ENCODE results near the gene CELA3B.
A peak's percentile ranks its signal among the peaks of the same experiment; 100 is the strongest.
"Not testable (repeated sequence)": the region's sequence is repeated elsewhere in the genome, so short reads cannot be mapped to it uniquely, and the experiment has no call there.

The CELA3B gene

DNA sequence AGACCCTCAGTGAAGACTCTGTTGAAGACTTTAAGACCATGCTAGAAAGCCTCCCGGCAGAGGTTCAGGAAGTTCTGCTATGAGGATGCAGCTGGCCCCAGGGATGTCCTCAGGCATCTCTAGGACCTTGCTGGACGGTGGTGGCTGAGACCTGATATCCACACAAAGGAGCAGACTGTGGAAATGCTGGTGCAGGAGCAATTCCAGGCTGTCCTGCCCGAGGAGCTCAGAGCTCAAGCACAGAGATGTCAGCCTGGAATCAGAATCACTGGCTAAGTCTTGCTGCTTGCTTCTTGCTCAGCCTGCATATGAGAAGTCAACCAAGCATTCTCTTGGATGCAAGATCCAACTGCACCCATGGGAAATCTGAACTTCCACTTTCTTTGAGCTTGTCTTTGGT is 53.7 kb downstream of the CELA3B start:
- Histone ChIP-seq H3K23ac (ENCODE audit: low read depth, low read length, poor library complexity) (no peak overlapping the region), H2BK12ac (ENCODE audit: low read length) (no peak overlapping the region), H3K18ac (ENCODE audit: low read length) (no peak overlapping the region)

DNA sequence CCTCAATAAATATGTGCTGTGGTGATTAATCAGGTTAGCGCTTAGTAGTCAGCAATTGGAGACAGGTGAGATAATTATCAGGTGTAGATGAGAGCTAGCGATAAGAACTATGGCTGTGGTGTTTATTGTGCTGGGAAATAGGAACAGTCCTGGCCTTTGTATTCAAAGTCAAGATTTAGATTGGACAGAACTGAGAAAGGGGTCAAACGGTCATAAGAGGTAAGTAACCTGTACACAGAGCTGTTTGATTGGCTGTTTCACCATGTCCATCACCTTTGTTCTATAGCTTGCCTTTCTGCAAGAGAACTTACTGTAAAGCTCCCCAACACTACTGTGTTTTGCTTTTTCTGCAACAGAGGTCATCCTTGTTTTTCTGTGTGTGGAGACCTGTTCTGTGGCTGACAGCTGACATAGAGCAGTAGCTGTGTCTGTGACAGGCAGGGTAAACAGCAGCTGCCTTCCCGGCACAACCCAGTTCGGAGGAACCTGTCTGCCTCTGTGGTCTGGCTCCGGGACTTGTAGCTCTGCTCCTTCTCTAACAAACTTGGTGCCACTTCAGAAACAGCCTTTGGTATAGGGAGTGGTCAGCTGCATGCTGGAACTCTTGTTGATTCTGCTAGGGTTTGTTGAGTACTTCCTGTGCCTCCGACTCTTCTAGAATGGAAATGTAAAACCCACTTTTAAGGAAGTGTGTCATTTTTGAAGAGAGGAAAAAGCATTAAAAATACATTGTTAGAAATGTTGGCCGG is 54.6 kb downstream of the CELA3B start:
- H3K9ac ChIP-seq (ENCODE audit: low read depth, low read length, poor library complexity): no peak overlapping the region
- no peak overlapping the region for H2AK5ac ChIP-seq (ENCODE audit: low read depth, low read length)
- no peak overlapping the region for H3K4ac ChIP-seq (ENCODE audit: low read length)
- peaks cover 0 to 2% of the 10 kb centered on the region in 2 donors for H3K9me3 ChIP-seq (replicated peaks in 1 of 2; ENCODE audit: control insufficient read depth in 2 of 2, insufficient read depth in 1 of 2, low read depth in 1 of 2, low read length in 2 of 2)
- no peak overlapping the region for H4K91ac ChIP-seq (ENCODE audit: low read depth, low read length, poor library complexity)
- no peak overlapping the region for H3K4me3 ChIP-seq (ENCODE audit: low read length in 2 of 2)
- H2AFZ ChIP-seq (ENCODE audit: low read length): no peak overlapping the region
- no peak overlapping the region for H3K18ac ChIP-seq (ENCODE audit: low read length)
- peaks cover under 1 to 1% of the 10 kb centered on the region in 2 donors for H3K4me1 ChIP-seq (ENCODE audit: control insufficient read depth in 2 of 2, insufficient read depth in 1 of 2, low read depth in 1 of 2, low read length in 2 of 2)
- no peak for DNase-seq (ENCODE audit: low spot score)
- no peak overlapping the region for H3K27ac ChIP-seq (replicated peaks; ENCODE audit: low read length)
- WGBS, 2 donors (ENCODE audit: extremely low coverage in 2 of 2, insufficient read length in 2 of 2, insufficient replicate concordance in 1 of 2): no CpG with 5 or more reads among the region's 8 CpGs
- no peak overlapping the region for H2BK15ac ChIP-seq (ENCODE audit: low read length)
- no peak overlapping the region for H4K8ac ChIP-seq (ENCODE audit: low read depth, low read length)
- H3K4me2 ChIP-seq (ENCODE audit: insufficient read depth, low read length, poor library complexity, severe bottlenecking): no peak overlapping the region
- H3K27me3 ChIP-seq (ENCODE audit: control insufficient read depth in 3 of 3, insufficient read depth in 3 of 3, low read depth in 1 of 3, low read length in 3 of 3): no peaks in the 10 kb centered on the region
- H2BK5ac ChIP-seq (ENCODE audit: low read length): no peak overlapping the region
- no peaks in the 10 kb centered on the region for H3K79me1 ChIP-seq (ENCODE audit: low read depth, low read length)
- peaks cover 2 to 26% of the 10 kb centered on the region in 2 donors for H3K36me3 ChIP-seq (replicated peaks in 1 of 2; ENCODE audit: control insufficient read depth in 2 of 2, insufficient read depth in 2 of 2, low read length in 2 of 2)
- H3K14ac ChIP-seq (ENCODE audit: low read length): no peak overlapping the region
- H3K23ac ChIP-seq (ENCODE audit: low read depth, low read length, poor library complexity): no peak overlapping the region
- H2BK12ac ChIP-seq (ENCODE audit: low read length): no peak overlapping the region
- H2BK120ac ChIP-seq (ENCODE audit: low read depth, low read length): no peak overlapping the region

More for the DNA sequence above, 53.7 kb downstream of the CELA3B start:
- peaks cover 2% of the 10 kb centered on the region for H3K79me1 ChIP-seq (ENCODE audit: low read depth, low read length)
- H3K4ac ChIP-seq (ENCODE audit: low read length): no peak overlapping the region
- no peak overlapping the region for H2AK5ac ChIP-seq (ENCODE audit: low read depth, low read length)
- H2BK120ac ChIP-seq (ENCODE audit: low read depth, low read length): no peak overlapping the region
- no peak overlapping the region for H3K9ac ChIP-seq (ENCODE audit: low read depth, low read length, poor library complexity)
- no peaks in the 10 kb centered on the region for H3K27me3 ChIP-seq (ENCODE audit: control insufficient read depth in 3 of 3, insufficient read depth in 3 of 3, low read depth in 1 of 3, low read length in 3 of 3)
- no peak overlapping the region for H2AFZ ChIP-seq (ENCODE audit: low read length)
- WGBS, 2 donors (ENCODE audit: extremely low coverage in 2 of 2, insufficient read length in 2 of 2, insufficient replicate concordance in 1 of 2): no CpG with 5 or more reads among the region's 3 CpGs
- H4K91ac ChIP-seq (ENCODE audit: low read depth, low read length, poor library complexity): no peak overlapping the region
- no peak for DNase-seq (ENCODE audit: low spot score)
- no peak overlapping the region for H3K14ac ChIP-seq (ENCODE audit: low read length)
- H2BK5ac ChIP-seq (ENCODE audit: low read length): no peak overlapping the region
- H3K4me3 ChIP-seq (ENCODE audit: low read length in 2 of 2): no peak overlapping the region
- no peak overlapping the region for H2BK15ac ChIP-seq (ENCODE audit: low read length)
- H3K9me3 ChIP-seq (replicated peaks in 1 of 2; ENCODE audit: control insufficient read depth in 2 of 2, insufficient read depth in 1 of 2, low read depth in 1 of 2, low read length in 2 of 2): peaks cover 0 to 2% of the 10 kb centered on the region in 2 donors
- H4K8ac ChIP-seq (ENCODE audit: low read depth, low read length): no peak overlapping the region
- H3K36me3 ChIP-seq (replicated peaks in 1 of 2; ENCODE audit: control insufficient read depth in 2 of 2, insufficient read depth in 2 of 2, low read length in 2 of 2): peaks cover 2 to 26% of the 10 kb centered on the region in 2 donors
- no peak overlapping the region for H3K27ac ChIP-seq (replicated peaks; ENCODE audit: low read length)
- H3K4me1 ChIP-seq (ENCODE audit: control insufficient read depth in 2 of 2, insufficient read depth in 1 of 2, low read depth in 1 of 2, low read length in 2 of 2): peaks cover 3 to 6% of the 10 kb centered on the region in 2 donors
- H3K4me2 ChIP-seq (ENCODE audit: insufficient read depth, low read length, poor library complexity, severe bottlenecking): no peak overlapping the region

DNA sequence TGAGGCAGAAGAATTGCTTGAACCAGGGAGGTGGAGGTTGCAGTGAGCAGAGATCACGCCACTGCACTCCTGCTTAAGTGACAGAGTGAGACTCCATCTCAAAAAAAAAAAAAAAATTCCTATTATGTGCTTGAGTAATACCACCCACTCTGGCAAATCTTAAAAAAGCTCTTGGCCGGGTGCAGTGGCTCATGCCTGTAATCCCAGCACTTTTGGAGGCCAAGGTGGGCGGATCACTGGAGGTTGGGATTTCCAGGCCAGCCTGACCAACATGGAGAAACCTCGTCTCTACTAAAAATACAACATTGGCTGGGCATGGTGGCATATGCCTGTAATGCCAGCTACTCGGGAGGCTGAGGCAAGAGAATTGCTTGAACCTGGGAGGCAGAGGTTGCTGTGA is 58.0 kb downstream of the CELA3B start:
- H2BK15ac ChIP-seq (ENCODE audit: low read length); H2BK120ac ChIP-seq (ENCODE audit: low read depth, low read length); H3K18ac ChIP-seq (ENCODE audit: low read length); H3K27me3 ChIP-seq (ENCODE audit: control insufficient read depth in 3 of 3, insufficient read depth in 3 of 3, low read depth in 1 of 3, low read length in 3 of 3); H3K27ac ChIP-seq (replicated peaks; ENCODE audit: low read length); H3K4me3 ChIP-seq (ENCODE audit: low read length in 2 of 2); H3K9me3 ChIP-seq (replicated peaks in 1 of 2; ENCODE audit: control insufficient read depth in 2 of 2, insufficient read depth in 1 of 2, low read depth in 1 of 2, low read length in 2 of 2); DNase-seq (ENCODE audit: low spot score); H2BK5ac ChIP-seq (ENCODE audit: low read length); H2AFZ ChIP-seq (ENCODE audit: low read length); H4K8ac ChIP-seq (ENCODE audit: low read depth, low read length); H3K4me2 ChIP-seq (ENCODE audit: insufficient read depth, low read length, poor library complexity, severe bottlenecking); H3K9ac ChIP-seq (ENCODE audit: low read depth, low read length, poor library complexity); H3K79me1 ChIP-seq (ENCODE audit: low read depth, low read length); H3K23ac ChIP-seq (ENCODE audit: low read depth, low read length, poor library complexity); H2AK5ac ChIP-seq (ENCODE audit: low read depth, low read length); H3K14ac ChIP-seq (ENCODE audit: low read length); H4K91ac ChIP-seq (ENCODE audit: low read depth, low read length, poor library complexity); H2BK12ac ChIP-seq (ENCODE audit: low read length); H3K4ac ChIP-seq (ENCODE audit: low read length): not testable (repeated sequence)
- H3K4me1 ChIP-seq (ENCODE audit: control insufficient read depth in 2 of 2, insufficient read depth in 1 of 2, low read depth in 1 of 2, low read length in 2 of 2): peaks cover 2 to 13% of the 10 kb centered on the region in 2 donors
- H3K36me3 ChIP-seq (replicated peaks in 1 of 2; ENCODE audit: control insufficient read depth in 2 of 2, insufficient read depth in 2 of 2, low read length in 2 of 2): peaks cover 2 to 18% of the 10 kb centered on the region in 2 donors
- no CpG with 5 or more reads among the region's 5 CpGs for WGBS, 2 donors (ENCODE audit: extremely low coverage in 2 of 2, insufficient read length in 2 of 2, insufficient replicate concordance in 1 of 2)

DNA sequence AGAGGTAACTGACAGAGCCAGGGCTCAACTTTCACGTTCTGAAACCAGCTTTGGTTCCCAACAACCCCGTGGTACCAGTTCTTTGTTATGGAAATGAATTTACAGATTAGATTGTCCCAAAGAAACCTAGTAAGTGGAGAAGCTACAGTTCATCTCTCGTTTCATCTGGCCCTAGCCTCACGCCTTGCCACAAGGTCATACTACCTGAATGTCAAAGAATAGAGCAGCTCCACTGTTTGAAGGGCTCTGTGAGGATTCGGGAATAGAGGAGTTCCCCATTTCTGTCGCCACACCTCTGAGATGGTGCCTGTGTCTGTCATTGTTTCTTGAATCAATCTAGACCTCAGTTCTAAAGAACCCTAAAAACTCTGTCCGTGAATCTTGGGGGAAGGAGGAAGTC is 60.7 kb downstream of the CELA3B start:
- H4K8ac ChIP-seq (ENCODE audit: low read depth, low read length): no peak overlapping the region
- H2BK15ac ChIP-seq (ENCODE audit: low read length): no peak overlapping the region
- no peaks in the 10 kb centered on the region for H3K79me1 ChIP-seq (ENCODE audit: low read depth, low read length)
- H3K36me3 ChIP-seq (replicated peaks in 1 of 2; ENCODE audit: control insufficient read depth in 2 of 2, insufficient read depth in 2 of 2, low read length in 2 of 2): no peaks in the 10 kb centered on the region
- no peak overlapping the region for H3K14ac ChIP-seq (ENCODE audit: low read length)
- peaks cover 0 to 2% (median 0%) of the 10 kb centered on the region in 3 experiments for H3K27me3 ChIP-seq (ENCODE audit: control insufficient read depth in 3 of 3, insufficient read depth in 3 of 3, low read depth in 1 of 3, low read length in 3 of 3)
- H2AK5ac ChIP-seq (ENCODE audit: low read depth, low read length): no peak overlapping the region
- no peak overlapping the region for H3K27ac ChIP-seq (replicated peaks; ENCODE audit: low read length)
- DNase-seq (ENCODE audit: low spot score): no peak
- H2BK12ac ChIP-seq (ENCODE audit: low read length): no peak overlapping the region
- no peak overlapping the region for H2BK5ac ChIP-seq (ENCODE audit: low read length)
- no peak overlapping the region for H3K4me3 ChIP-seq (ENCODE audit: low read length in 2 of 2)
- H3K4ac ChIP-seq (ENCODE audit: low read length): no peak overlapping the region
- no peak overlapping the region for H3K18ac ChIP-seq (ENCODE audit: low read length)
- peak overlapping the region; percentile 39 for H2AFZ ChIP-seq (ENCODE audit: low read length)
- no peak overlapping the region for H3K4me2 ChIP-seq (ENCODE audit: insufficient read depth, low read length, poor library complexity, severe bottlenecking)
- no peak overlapping the region for H2BK120ac ChIP-seq (ENCODE audit: low read depth, low read length)
- H3K23ac ChIP-seq (ENCODE audit: low read depth, low read length, poor library complexity): no peak overlapping the region
- H3K9me3 ChIP-seq (replicated peaks in 1 of 2; ENCODE audit: control insufficient read depth in 2 of 2, insufficient read depth in 1 of 2, low read depth in 1 of 2, low read length in 2 of 2): no peaks in the 10 kb centered on the region
- WGBS, 2 donors (ENCODE audit: extremely low coverage in 2 of 2, insufficient read length in 2 of 2, insufficient replicate concordance in 1 of 2): no CpG with 5 or more reads among the region's 7 CpGs
- peaks cover 4 to 13% of the 10 kb centered on the region in 2 donors for H3K4me1 ChIP-seq (ENCODE audit: control insufficient read depth in 2 of 2, insufficient read depth in 1 of 2, low read depth in 1 of 2, low read length in 2 of 2)
- H3K9ac ChIP-seq (ENCODE audit: low read depth, low read length, poor library complexity): no peak overlapping the region
- H4K91ac ChIP-seq (ENCODE audit: low read depth, low read length, poor library complexity): no peak overlapping the region

Measured in neuronal stem cell (in vitro differentiated cells).